Measurements from ENCODE around the gene CCDC192.
"Not testable (repeated sequence)": the region's sequence is repeated elsewhere in the genome, so short reads cannot be mapped to it uniquely, and the experiment has no call there.

The CCDC192 gene

GRCh38 chr5:127762412-127762811 is 59.2 kb downstream of the CCDC192 start:
- DNase-seq (ENCODE audit: low read depth, low spot score) = no peak

GRCh38 chr5:127766676-127767335 is 63.6 kb downstream of the CCDC192 start:
- DNase-seq (ENCODE audit: low read depth, low spot score) = no peak

- no peak for DNase-seq (ENCODE audit: low read depth, low spot score)
Observed at GRCh38 chr5:127769386-127769785, 66.2 kb downstream of the CCDC192 start.

GRCh38 chr5:127770272-127770671 is 67.1 kb downstream of the CCDC192 start:
- no peak for DNase-seq (ENCODE audit: low read depth, low spot score)

DNA sequence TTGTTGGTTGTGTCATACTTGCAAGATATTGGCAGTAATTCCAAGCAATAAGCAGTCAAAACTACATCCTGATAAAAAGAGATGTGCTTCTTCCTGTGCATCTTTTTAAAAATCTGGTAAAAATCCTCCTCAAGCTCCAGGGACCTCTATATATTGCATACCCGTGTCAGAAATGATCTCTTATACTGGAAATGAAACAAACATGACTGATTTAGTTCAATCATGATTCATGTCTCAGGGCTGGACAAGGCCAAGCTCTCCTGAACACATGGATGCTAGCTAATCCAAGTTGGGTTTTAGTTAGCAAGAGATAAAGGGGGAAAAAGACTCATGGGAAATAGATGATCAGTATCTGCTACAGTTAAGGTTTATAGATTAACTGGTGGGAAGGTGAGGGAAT is 69.3 kb downstream of the CCDC192 start:
- DNase-seq (ENCODE audit: low read depth, low spot score) = no peak

GRCh38 chr5:127774221-127774620 is 71.0 kb downstream of the CCDC192 start:
- DNase-seq (ENCODE audit: low read depth, low spot score) = no peak

GRCh38 chr5:127776477-127776876 is 73.3 kb downstream of the CCDC192 start:
- DNase-seq (ENCODE audit: low read depth, low spot score) = no peak

DNA sequence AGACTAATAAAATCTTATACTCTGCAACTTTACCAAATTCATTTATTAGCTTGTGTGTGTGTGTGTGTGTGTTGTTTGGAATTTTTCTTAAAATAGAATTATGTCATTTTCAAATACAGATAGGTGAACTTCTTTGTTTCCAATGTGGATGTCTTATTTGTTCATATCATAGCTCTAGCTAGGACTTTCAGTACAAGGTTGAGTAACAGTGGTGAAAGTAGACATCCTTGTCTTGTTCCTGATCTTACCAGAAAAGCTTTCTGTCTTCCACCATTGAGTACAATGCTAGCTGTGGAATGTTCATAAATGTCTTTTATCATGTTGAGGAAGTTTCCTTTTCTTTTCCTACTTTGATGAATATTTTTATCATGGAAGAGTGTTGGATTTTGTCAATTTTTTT is 74.8 kb downstream of the CCDC192 start:
- no peak for DNase-seq (ENCODE audit: low read depth, low spot score)

- not testable (repeated sequence) for DNase-seq (ENCODE audit: low read depth, low spot score)
Observed at GRCh38 chr5:127782450-127782849, 79.3 kb downstream of the CCDC192 start.

DNA sequence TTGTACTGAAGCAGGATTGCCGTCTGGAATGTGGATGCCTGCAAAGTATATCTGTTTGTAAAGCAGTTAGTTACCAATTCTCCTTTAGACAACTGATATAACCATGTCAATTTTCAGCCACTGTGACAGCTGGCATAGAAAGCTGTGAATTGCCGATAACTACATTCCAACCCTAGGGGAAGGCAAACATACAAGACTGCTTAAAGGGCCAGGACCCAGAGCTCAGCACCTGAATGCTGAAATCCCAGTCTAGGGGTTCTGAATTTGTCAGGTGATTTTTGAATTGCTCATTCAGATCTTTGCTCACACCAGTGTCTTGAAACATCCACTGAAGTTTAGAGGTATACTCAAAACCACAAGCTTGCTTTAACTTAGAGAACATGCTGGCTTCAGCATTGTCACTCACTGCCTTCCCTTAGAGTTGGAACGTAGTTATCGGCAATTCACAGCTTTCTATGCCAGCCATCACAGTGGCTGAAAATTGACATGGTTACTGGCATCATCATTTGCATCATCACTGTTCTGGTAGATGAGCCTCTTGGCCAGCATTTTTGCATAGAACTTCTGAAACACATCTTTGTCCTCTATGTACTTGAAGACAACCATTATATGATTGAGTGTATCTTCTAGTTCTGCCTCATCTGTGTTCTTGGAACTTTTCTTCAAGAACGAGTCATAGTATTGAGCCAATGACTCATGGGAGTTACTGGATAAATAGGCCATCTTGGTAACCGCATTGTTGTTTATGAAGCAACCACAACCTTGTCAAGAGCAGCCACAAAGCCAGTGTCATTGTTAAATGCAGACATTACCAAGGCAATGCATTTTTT is 82.1 kb downstream of the CCDC192 start:
- peak; percentile 11 for DNase-seq (ENCODE audit: low read depth, low spot score)

DNA sequence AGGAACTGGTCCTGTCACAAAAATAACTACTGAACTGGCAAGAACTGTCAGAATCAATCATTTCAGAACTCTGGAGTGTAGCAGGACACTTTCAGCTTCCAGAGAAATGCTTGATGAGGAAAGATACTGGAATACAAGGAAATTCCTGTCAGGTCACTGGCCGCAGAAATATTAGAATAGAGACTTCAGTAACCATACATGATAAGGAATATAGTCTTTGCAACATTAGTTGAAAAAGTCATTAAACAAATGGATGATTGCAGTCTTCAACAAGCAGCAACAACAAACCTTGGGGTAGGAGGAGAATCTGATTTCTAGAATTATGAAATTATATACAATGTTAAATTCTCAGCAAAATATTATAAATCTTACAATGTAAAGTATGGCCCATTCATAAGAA is 88.2 kb downstream of the CCDC192 start:
- DNase-seq (ENCODE audit: low read depth, low spot score) = no peak

DNA sequence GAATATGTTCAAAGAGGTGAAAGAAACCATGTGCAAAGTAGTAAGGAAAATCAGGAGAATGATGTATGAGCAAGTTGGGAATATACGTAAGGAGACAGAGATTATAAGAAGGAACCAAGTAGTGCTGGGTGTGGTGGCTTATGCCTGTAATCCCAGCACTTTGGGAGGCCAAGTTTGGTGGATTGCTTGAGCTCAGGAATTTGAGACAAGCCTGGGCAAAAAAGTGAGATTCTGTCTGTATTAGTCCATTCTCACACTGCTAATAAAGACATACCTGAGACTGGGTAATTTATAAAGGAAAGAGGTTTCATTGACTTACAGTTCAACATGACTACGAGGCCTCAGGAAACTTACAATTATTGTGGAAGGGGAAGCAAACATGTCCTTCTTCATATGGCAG is 88.7 kb downstream of the CCDC192 start:
- DNase-seq (ENCODE audit: low read depth, low spot score) = not testable (repeated sequence)

GRCh38 chr5:127793052-127793451 is 89.9 kb downstream of the CCDC192 start:
- DNase-seq (ENCODE audit: low read depth, low spot score) = no peak

DNA sequence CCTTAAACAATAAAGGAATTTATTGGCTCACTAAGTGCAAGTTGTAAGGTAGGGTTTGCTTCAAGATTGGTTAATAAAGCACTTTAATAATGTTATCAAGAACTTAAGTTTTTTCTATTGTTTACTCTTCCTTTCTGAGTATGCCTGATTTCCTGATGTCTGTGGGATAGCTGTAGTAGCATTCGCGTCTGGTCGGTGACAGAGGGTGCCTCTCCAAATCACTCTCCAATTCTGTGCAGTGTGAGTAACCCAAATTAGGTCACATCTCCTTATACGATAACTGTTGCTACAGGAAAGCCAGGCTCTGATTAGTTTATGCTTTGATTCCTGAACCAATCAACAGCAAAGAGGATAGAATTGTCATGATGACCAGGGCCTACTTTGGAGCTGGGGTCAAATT is 90.7 kb downstream of the CCDC192 start:
- DNase-seq (ENCODE audit: low read depth, low spot score) = no peak

DNA sequence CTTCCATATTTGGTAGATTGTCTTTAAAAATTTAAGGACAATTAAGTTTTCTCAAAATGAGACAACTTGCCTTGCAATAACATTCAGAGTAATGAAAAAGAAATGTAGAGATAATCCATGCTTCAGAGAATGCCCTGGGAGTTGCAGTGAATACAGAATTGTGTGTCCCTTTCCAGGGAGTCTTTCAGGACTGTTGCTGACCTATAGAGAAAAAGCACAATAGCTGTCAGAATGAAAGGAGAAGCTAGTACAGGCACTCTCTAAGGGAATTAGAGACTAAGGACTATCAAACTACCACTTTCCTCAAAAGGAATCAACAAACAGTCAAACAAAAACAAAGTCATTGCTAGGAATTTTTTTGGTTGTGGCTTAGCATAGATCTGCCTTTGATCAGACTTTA is 93.0 kb downstream of the CCDC192 start:
- DNase-seq (ENCODE audit: low read depth, low spot score) = no peak

- DNase-seq (ENCODE audit: low read depth, low spot score) = no peak
Observed at GRCh38 chr5:127799293-127799905, 96.2 kb downstream of the CCDC192 start.

GRCh38 chr5:127801751-127802476 is 98.7 kb downstream of the CCDC192 start:
- peak; percentile 17 for DNase-seq (ENCODE audit: low read depth, low spot score)

DNA sequence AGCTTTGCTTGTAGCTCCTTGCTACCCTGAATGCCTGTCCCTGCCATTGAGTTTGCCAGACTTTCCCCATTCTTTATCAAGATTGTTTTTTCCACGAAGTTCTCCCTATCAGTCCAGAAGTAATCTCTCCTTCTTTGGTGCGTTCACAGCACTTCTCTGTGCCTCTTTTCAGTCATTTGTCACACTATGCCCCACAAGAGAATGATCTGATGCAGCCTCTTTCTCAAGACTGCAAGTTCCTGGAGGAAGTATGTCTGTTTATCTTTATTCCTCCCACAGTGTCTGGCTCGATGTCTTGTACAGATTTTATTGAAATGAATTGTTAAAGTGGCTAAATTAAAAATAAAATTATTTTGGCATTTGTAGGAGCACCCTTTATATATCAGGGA is 99.3 kb downstream of the CCDC192 start:
- DNase-seq (ENCODE audit: low read depth, low spot score) = no peak

- DNase-seq (ENCODE audit: low read depth, low spot score) = no peak
Observed at GRCh38 chr5:127804886-127805426, 101.8 kb downstream of the CCDC192 start.

DNA sequence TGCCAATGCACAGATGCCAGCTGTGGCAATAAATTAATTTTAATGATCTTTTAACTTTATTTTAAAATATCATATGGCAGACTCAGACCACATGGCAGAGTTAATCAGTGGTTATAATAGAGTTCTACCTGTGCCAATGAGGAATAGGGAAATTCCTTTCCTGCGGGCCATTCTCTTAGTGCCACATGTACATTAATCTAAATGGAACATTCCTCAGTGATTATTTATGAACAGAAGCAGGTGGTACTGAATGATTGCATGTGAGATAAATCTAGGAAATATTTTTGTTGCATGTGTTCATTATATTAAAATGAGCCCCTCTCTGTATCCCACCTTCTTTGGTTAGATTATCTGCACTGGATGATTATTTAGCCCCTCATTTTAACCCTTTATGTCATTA is 102.3 kb downstream of the CCDC192 start:
- no peak for DNase-seq (ENCODE audit: low read depth, low spot score)

DNA sequence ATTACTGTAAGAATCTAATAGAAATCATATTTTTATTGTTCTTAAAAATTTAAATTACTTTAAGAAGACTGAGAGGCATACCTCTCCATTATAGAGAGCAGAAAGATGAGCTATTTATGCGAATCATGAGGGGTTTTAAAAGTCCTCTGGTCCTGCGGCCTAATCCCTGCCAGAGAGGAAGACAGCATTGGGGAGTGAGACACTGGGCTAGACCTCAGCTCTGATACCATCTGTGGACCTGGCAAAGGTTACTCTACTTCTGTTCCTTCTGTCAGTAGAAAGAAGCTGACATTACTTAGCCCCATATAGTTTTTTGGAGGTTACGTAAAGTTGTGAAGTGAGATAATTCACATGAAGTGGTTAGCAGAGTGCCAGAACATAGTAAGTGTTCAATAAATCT is 103.6 kb downstream of the CCDC192 start:
- no peak for DNase-seq (ENCODE audit: low read depth, low spot score)

GRCh38 chr5:127809533-127809932 is 106.3 kb downstream of the CCDC192 start:
- no peak for DNase-seq (ENCODE audit: low read depth, low spot score)
